HCT116 (cell line): ENCODE results near the gene C5orf22. TPM values are rescaled to one million over a fixed set of nuclear protein-coding genes. Genes with fewer than 3 reads are reported as not detected.

ENCODE experiments used
- ATAC-seq: fragments of 200-7000 bp; cut with Tn5 transposase; 2 replicates; pipeline ENCODE4 v1.9.1; 2020; ENCODE audit warnings: mild to moderate bottlenecking, moderate library complexity
- BruUV-seq: library from RNA; stranded (reverse); fragments of 400-500 nt; replicated peaks from 2 replicates; lab custom pipeline; 2021; lab: Mats Ljungman, UMichigan
- CTCF ChIA-PET: fragments of 300-600 bp; sonication (Branson Sonifier 250); formaldehyde crosslinking; loops from one replicate; lab custom pipeline; 2021; ENCODE audit warnings: antibody characterized with exemption; lab: Charles Lee
- POLR2A ChIA-PET: fragments of 300-600, 350-600 bp; sonication (Branson Sonifier 250); formaldehyde crosslinking; loops from one replicate; lab custom pipeline; 2021; ENCODE audit warnings: antibody characterized with exemption; lab: Charles Lee
- RAD21 ChIA-PET, 2 experiments: fragments of 300-600 bp; sonication (Branson Sonifier 250); formaldehyde crosslinking; loops; one replicate each; lab custom pipeline; 2023; ENCODE audit warnings: low total read pairs in 2 of 2; ENCODE audit not compliant: uncharacterized antibody in 2 of 2, unreplicated experiment in 2 of 2, low non-redundant PET in 1 of 2; lab: Charles Lee
- DNase-seq: peaks from one replicate; pipeline ENCODE4 v3.0.0-alpha.2; 2010; ENCODE audit warnings: low read depth, low spot score
- H2AFZ ChIP-seq: fragments of 200-600 bp; shearing (Covaris generic), sonication (generic); 2 replicates; pipeline ENCODE4 v1.6.1; 2017; ENCODE audit warnings: low read depth, mixed run types, mixed read lengths, antibody characterized with exemption, low read length; ENCODE audit not compliant: poor library complexity, severe bottlenecking
- H3K27ac ChIP-seq: 2 replicates; pipeline ENCODE4 v1.5.1; 2012; ENCODE audit warnings: low read depth, low read length
- H3K27me3 ChIP-seq: fragments of 200-600 bp; sonication (generic); 2 replicates; pipeline ENCODE4 v1.6.1; 2016; ENCODE audit warnings: mixed run types, low read length, mixed read lengths; ENCODE audit not compliant: insufficient read depth
- H3K36me3 ChIP-seq, 2 experiments: fragments of 200-500 bp in 1 of 2; fragments of 200-600 bp in 1 of 2; sonication (Bioruptor generic) in 1 of 2; sonication (generic) in 1 of 2; 2 replicates each; pipeline versions ENCODE4 v1.5.1 to v1.6.1; 2014 to 2016; ENCODE audit warnings: low read length in 2 of 2, inconsistent platforms in 1 of 2, mixed read lengths in 1 of 2, mixed run types in 1 of 2; ENCODE audit not compliant: insufficient read depth in 2 of 2, control insufficient read depth in 1 of 2
- H3K4me1 ChIP-seq, 2 experiments: fragments of 200-600 bp in 1 of 2; sonication (generic) in 1 of 2; 2 replicates each; pipeline versions ENCODE4 v1.5.1 to v1.6.1; 2012 to 2017; ENCODE audit warnings: low read length in 2 of 2, inconsistent platforms in 1 of 2, mild to moderate bottlenecking in 1 of 2, mixed read lengths in 1 of 2, mixed run types in 1 of 2, moderate library complexity in 1 of 2; ENCODE audit not compliant: insufficient read depth in 2 of 2, control insufficient read depth in 1 of 2
- H3K4me2 ChIP-seq: fragments of 200-600 bp; sonication (generic); 2 replicates; pipeline ENCODE4 v1.6.1; 2017; ENCODE audit warnings: mixed run types, low read length, mixed read lengths
- H3K4me3 ChIP-seq, 2 experiments: fragments of 200-600 bp in 1 of 2; sonication (generic) in 1 of 2; replicated peaks in 1 of 2; 2 replicates each; pipeline ENCODE4 v1.5.1; 2011 to 2016; ENCODE audit warnings: low read length in 2 of 2, control low read depth in 1 of 2, low read depth in 1 of 2, mild to moderate bottlenecking in 1 of 2, mixed read lengths in 1 of 2, mixed run types in 1 of 2
- H3K79me2 ChIP-seq: fragments of 200-600 bp; sonication (generic); 2 replicates; pipeline ENCODE4 v1.6.1; 2017; ENCODE audit warnings: mild to moderate bottlenecking, mixed run types, low read length, moderate library complexity, mixed read lengths; ENCODE audit not compliant: insufficient read depth
- H3K9ac ChIP-seq: fragments of 200-600 bp; sonication (generic); 2 replicates; pipeline ENCODE4 v1.6.1; 2016; ENCODE audit warnings: low read length, mixed read lengths
- H3K9me2 ChIP-seq: fragments of 200-600 bp; sonication (generic), shearing (Covaris generic); 2 replicates; pipeline ENCODE4 v1.6.1; 2017; ENCODE audit warnings: mixed run types, mild to moderate bottlenecking, moderate library complexity; ENCODE audit not compliant: insufficient read depth
- H3K9me3 ChIP-seq, 2 experiments: fragments of 200-500 bp in 1 of 2; fragments of 200-600 bp in 1 of 2; sonication (Bioruptor generic) in 1 of 2; sonication (generic) in 1 of 2; 2 replicates each; pipeline ENCODE4 v1.6.1; 2014 to 2017; ENCODE audit warnings: low read length in 2 of 2, mixed read lengths in 2 of 2, inconsistent platforms in 1 of 2, low read depth in 1 of 2, mild to moderate bottlenecking in 1 of 2, mixed run types in 1 of 2, moderate library complexity in 1 of 2; ENCODE audit not compliant: control insufficient read depth in 1 of 2, insufficient read depth in 1 of 2
- H4K20me1 ChIP-seq: fragments of 200-600 bp; sonication (generic), shearing (Covaris generic); 2 replicates; pipeline ENCODE4 v1.6.1; 2017; ENCODE audit warnings: mixed run types, mild to moderate bottlenecking, moderate library complexity; ENCODE audit not compliant: insufficient read depth
- CBX3 ChIP-seq: IDR thresholded peaks from 2 replicates; pipeline ENCODE4 v1.6.1; 2012; ENCODE audit warnings: low read depth
- EGR1 ChIP-seq: IDR thresholded peaks from 2 replicates; pipeline ENCODE4 v1.6.1; 2012; ENCODE audit warnings: low read depth
- ELF1 ChIP-seq: IDR thresholded peaks from 2 replicates; pipeline ENCODE4 v1.6.1; 2012; ENCODE audit warnings: low read depth, borderline replicate concordance
- EZH2 ChIP-seq: fragments of 200-600 bp; sonication (generic); IDR thresholded peaks from 2 replicates; pipeline ENCODE4 v1.6.1; 2017; ENCODE audit warnings: antibody characterized with exemption, mixed run types
- FOSL1 ChIP-seq: IDR thresholded peaks from 2 replicates; pipeline ENCODE4 v1.6.1; 2012; ENCODE audit warnings: low read depth
- JUND ChIP-seq: IDR thresholded peaks from 2 replicates; pipeline ENCODE4 v1.6.1; 2012
- POLR2A ChIP-seq: IDR thresholded peaks from 2 replicates; pipeline ENCODE4 v1.7.0; 2011; ENCODE audit warnings: borderline replicate concordance; ENCODE audit not compliant: insufficient read depth, insufficient read length; ENCODE audit errors: extremely low read depth
- POLR2AphosphoS5 ChIP-seq: IDR thresholded peaks from 2 replicates; pipeline ENCODE4 v1.6.1; 2011; ENCODE audit warnings: mild to moderate bottlenecking, low read depth, low read length, moderate library complexity
- RAD21 ChIP-seq: IDR thresholded peaks from 2 replicates; pipeline ENCODE4 v1.6.1; 2012; ENCODE audit warnings: low read depth, mild to moderate bottlenecking
- SIN3A ChIP-seq: IDR thresholded peaks from 2 replicates; pipeline ENCODE4 v1.6.1; 2012; ENCODE audit warnings: low read depth
- SP1 ChIP-seq: IDR thresholded peaks from 2 replicates; pipeline ENCODE4 v1.6.1; 2012; ENCODE audit warnings: low read depth
- SRF ChIP-seq: IDR thresholded peaks from 2 replicates; pipeline ENCODE4 v1.6.1; 2012; ENCODE audit warnings: low read depth
- TCF7L2 ChIP-seq: IDR thresholded peaks from 2 replicates; pipeline ENCODE4 v1.7.0; 2011; ENCODE audit warnings: borderline replicate concordance, inconsistent platforms; ENCODE audit not compliant: insufficient read depth, insufficient read length; ENCODE audit errors: extremely low read depth
- YY1 ChIP-seq: IDR thresholded peaks from 2 replicates; pipeline ENCODE4 v1.6.1; 2011; ENCODE audit warnings: low read length, low read depth, moderate library complexity, mild to moderate bottlenecking; ENCODE audit not compliant: insufficient replicate concordance; ENCODE audit errors: extremely low read depth
- ZFX ChIP-seq: fragments of 450-650 bp; IDR thresholded peaks from 2 replicates; pipeline ENCODE4 v1.6.1; 2017
- ZNF274 ChIP-seq: fragments of 200-500 bp; sonication (Bioruptor generic); IDR thresholded peaks from 2 replicates; pipeline ENCODE4 v1.6.1; 2014; ENCODE audit warnings: mild to moderate bottlenecking, low read depth, low read length, inconsistent platforms
- intact Hi-C: fragments of 100-400 bp; cut with micrococcal nuclease; formaldehyde crosslinking; loops from 2 replicates; pipeline ENCODE4 v1.10.0; 2022
- total RNA-seq: library from RNA; stranded (reverse); gene quantifications from one replicate; pipeline ENCODE4 v1.2.1, GENCODE V29; 2021; ENCODE audit not compliant: unreplicated experiment
- TF ChIP-seq, protein P1 (sequence below): IDR thresholded peaks from 2 replicates; pipeline ENCODE4 v1.6.1; 2012; ENCODE audit warnings: low read depth
- TF ChIP-seq, protein P2 (sequence below), 3 experiments: fragments of 200-600 bp in 1 of 3; sonication (generic) in 1 of 3; IDR thresholded peaks in 2 of 3; conservative IDR thresholded peaks in 1 of 3; 2 replicates each; pipeline ENCODE4 v1.5.1; 2012 to 2017; ENCODE audit warnings: low read depth in 2 of 3, low read length in 2 of 3, antibody characterized with exemption in 1 of 3, borderline replicate concordance in 1 of 3, control low read depth in 1 of 3, mild to moderate bottlenecking in 1 of 3, mixed read lengths in 1 of 3, mixed run types in 1 of 3, moderate library complexity in 1 of 3; ENCODE audit not compliant: insufficient read depth in 1 of 3
- TF ChIP-seq, protein P3 (sequence below): IDR thresholded peaks from 2 replicates; pipeline ENCODE4 v1.6.1; 2012

Gene C5orf22
- total RNA-seq, 1 experiment from 2014 or later, result 22.9 TPM

DNA sequence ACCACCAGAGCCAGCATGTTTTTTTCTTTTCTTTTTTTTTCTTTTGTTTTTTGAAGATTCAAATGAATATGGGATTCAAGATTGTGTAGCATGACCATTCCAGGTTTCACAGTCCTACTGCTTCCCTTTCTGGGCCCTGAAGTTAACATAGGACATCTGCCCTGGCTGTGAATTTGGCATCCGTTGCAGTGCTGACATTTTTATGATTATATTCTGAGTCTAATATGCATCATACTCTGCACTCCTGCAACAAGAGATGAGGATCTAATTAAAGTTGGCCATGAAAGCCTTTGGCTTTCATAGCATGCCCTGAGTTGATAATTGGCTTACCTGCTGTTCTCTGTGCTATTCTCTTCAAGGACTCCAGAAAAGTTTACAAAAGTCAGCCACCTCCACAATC, 29.8 kb downstream of the C5orf22 start:
- no peaks in the 10 kb centered on the region; a peak in 1 of 4 replicates for H3K9me3 ChIP-seq
- H3K9ac ChIP-seq, result no peak overlapping the region
- no TSS peak for BruUV-seq
- POLR2A ChIA-PET, result no interaction called here
- RAD21 ChIA-PET, result no interaction called here
- no peak overlapping the region for H3K4me2 ChIP-seq
- H3K79me2 ChIP-seq, result no peaks in the 10 kb centered on the region
- no peaks in the 10 kb centered on the region for H3K36me3 ChIP-seq
- ATAC-seq (no peak), DNase-seq (no peak)
- H3K27ac ChIP-seq, result no peak overlapping the region
- intact Hi-C loops, result no loop called here
- TF ChIP-seq EZH2 (no peak), TCF7L2 (no peak), POLR2A (no peak), EGR1 (no peak), SRF (no peak), SP1 (no peak), YY1 (no peak), ZNF274 (no peak), RAD21 (no peak), POLR2AphosphoS5 (no peak), CBX3 (no peak), SIN3A (no peak), ZFX (no peak), FOSL1 (no peak), JUND (no peak), ELF1 (no peak)
- TF ChIP-seq, protein P1, sequence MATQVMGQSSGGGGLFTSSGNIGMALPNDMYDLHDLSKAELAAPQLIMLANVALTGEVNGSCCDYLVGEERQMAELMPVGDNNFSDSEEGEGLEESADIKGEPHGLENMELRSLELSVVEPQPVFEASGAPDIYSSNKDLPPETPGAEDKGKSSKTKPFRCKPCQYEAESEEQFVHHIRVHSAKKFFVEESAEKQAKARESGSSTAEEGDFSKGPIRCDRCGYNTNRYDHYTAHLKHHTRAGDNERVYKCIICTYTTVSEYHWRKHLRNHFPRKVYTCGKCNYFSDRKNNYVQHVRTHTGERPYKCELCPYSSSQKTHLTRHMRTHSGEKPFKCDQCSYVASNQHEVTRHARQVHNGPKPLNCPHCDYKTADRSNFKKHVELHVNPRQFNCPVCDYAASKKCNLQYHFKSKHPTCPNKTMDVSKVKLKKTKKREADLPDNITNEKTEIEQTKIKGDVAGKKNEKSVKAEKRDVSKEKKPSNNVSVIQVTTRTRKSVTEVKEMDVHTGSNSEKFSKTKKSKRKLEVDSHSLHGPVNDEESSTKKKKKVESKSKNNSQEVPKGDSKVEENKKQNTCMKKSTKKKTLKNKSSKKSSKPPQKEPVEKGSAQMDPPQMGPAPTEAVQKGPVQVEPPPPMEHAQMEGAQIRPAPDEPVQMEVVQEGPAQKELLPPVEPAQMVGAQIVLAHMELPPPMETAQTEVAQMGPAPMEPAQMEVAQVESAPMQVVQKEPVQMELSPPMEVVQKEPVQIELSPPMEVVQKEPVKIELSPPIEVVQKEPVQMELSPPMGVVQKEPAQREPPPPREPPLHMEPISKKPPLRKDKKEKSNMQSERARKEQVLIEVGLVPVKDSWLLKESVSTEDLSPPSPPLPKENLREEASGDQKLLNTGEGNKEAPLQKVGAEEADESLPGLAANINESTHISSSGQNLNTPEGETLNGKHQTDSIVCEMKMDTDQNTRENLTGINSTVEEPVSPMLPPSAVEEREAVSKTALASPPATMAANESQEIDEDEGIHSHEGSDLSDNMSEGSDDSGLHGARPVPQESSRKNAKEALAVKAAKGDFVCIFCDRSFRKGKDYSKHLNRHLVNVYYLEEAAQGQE, result no peak
- TF ChIP-seq, protein P2, sequence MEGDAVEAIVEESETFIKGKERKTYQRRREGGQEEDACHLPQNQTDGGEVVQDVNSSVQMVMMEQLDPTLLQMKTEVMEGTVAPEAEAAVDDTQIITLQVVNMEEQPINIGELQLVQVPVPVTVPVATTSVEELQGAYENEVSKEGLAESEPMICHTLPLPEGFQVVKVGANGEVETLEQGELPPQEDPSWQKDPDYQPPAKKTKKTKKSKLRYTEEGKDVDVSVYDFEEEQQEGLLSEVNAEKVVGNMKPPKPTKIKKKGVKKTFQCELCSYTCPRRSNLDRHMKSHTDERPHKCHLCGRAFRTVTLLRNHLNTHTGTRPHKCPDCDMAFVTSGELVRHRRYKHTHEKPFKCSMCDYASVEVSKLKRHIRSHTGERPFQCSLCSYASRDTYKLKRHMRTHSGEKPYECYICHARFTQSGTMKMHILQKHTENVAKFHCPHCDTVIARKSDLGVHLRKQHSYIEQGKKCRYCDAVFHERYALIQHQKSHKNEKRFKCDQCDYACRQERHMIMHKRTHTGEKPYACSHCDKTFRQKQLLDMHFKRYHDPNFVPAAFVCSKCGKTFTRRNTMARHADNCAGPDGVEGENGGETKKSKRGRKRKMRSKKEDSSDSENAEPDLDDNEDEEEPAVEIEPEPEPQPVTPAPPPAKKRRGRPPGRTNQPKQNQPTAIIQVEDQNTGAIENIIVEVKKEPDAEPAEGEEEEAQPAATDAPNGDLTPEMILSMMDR (IDR thresholded peaks at IDR 0.05 in 2 of 3, conservative IDR thresholded peaks at IDR 0.05 in 1 of 3; ENCODE audit: borderline replicate concordance in 1 of 3, insufficient read depth in 1 of 3, low read depth in 2 of 3, low read length in 2 of 3), result no peak
- TF ChIP-seq, protein P3, sequence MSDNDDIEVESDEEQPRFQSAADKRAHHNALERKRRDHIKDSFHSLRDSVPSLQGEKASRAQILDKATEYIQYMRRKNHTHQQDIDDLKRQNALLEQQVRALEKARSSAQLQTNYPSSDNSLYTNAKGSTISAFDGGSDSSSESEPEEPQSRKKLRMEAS, result no peak
- no peak overlapping the region for H2AFZ ChIP-seq
- H4K20me1 ChIP-seq, result no peaks in the 10 kb centered on the region
- H3K27me3 ChIP-seq, result no peaks in the 10 kb centered on the region
- H3K9me2 ChIP-seq, result no peaks in the 10 kb centered on the region
- H3K4me1 ChIP-seq, result no peaks in the 10 kb centered on the region
- no peak overlapping the region for H3K4me3 ChIP-seq
- CTCF ChIA-PET, result no interaction called here
